ENCODE data around the gene DCXR. TPM values are rescaled to one million over a fixed set of nuclear protein-coding genes. Genes with fewer than 3 reads are reported as not detected.

Gene DCXR
- total RNA-seq, 1 donor from 2014 or later: 25.7 TPM

DNA sequence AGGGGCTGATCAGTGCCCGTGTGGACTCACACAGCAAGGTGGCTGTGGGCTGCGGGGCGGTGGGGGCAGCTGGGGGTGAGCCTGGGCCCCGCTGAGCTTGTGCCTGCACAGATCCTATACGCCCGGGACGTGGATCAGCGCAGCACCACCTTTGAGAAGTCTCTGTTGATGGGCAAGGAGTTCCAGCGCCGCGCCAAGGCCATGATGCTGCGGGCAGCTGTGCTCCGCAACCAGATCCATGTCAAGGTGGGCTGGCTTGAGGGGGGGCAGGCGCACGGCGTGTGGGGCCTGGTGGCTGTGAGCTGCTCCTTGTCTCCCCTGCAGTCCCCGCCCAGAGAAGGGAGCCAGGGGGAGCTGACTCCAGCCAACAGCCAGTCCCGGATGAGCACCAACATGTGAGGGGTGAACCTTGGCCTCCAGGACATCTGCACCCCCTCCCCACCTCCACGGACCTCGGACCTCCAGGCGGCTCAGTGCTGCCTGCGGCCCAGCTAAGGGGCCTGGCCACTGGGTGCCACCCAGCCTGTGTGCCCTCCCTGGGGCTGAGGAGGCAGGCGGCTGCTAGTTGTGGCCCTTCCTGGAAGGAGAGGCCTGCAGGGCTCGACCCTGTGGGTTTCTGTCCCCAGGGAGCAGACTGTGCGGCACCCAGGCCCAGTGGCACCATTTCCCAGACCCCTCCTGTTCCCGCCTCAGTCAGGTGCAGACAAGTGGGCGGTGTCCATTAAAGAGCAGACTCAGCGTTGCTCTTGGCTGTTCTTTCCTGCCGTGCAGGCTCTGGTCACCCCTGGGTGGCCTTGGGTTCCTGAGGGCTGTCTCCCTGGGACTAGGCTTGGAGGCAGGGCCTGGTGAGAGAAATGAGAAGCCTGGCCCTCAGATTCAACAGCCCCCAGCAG is 19.5 kb upstream of the DCXR start:
- no peak for FAIRE-seq
- no peak for DNase-seq (ENCODE audit: low spot score in 2 of 2)

DNA sequence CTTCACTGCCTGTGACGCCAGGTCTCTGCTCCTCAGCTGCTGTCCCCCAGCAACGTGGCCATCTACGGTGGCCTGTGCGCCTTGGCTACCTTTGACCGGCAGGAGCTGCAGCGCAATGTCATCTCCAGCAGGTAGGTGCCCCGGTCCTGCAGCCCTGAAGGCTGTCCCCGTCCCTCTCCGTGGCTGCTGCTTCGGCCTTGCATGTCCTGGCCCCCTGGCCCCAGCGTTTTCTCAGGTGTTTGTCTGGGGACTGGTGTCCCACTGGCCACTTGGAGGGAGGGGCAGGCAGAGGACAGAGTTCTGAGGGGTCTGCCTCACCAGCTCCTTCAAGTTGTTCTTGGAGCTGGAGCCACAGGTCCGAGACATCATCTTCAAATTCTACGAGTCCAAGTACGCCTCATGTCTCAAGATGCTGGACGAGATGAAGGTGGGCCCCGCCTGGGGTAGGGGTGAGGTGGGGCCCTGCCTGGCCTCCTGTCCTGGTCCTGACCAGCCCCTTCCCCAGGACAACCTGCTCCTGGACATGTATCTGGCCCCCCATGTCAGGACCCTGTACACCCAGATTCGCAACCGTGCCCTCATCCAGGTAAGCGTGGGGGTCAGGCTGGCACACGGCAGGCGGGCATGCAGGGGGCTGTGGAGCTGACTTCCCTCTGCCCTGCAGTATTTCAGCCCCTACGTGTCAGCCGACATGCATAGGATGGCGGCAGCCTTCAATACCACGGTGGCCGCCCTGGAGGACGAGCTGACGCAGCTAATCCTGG is 18.6 kb upstream of the DCXR start:
- no peak for DNase-seq (ENCODE audit: low spot score in 2 of 2)
- FAIRE-seq: no peak

DNA sequence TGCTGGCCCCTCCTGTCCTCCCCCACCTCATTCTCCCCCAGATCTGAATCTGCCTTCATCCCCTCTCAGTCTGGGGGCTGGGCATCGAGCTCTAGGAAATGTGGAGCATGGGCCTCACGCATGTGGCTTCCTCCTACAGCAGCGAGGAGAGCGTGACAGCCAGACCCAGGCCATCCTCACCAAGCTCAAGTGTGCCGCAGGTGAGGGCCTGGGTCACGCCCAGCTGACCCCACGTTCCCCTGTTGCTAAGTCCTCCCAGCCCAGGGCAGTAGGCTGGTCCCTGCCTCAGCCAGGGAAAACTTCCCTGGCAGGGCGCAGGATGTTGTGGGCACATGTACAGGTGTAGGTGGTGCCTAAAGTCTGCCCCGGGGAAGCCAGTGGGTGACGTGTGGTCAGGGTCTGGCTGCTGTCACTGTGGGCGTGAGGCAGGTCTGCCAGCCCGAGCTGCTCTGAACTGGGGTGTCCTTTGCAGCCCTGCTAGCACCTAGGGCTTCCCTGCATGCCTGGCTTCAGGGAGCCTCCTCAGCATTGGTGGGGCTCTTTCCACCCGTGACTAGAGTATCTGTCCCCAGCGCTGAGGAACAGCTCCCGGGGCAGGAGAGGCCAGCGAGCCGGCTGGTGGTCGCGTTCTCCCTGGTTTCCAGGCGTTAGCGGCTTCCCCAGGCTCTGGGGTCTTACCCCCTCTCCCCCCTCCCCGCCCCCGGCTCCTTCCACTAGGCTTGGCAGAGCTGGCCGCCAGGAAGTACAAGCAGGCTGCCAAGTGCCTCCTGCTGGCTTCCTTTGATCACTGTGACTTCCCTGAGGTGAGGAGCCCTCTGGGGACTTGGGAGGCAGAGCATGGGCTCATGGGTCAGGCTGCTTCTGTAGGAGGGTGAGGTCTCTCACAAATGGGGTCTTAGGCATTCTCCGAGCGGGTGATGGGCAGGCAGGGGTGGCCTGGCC is 17.8 kb upstream of the DCXR start:
- no peak for DNase-seq (ENCODE audit: low spot score in 2 of 2)
- FAIRE-seq: no peak

DNA sequence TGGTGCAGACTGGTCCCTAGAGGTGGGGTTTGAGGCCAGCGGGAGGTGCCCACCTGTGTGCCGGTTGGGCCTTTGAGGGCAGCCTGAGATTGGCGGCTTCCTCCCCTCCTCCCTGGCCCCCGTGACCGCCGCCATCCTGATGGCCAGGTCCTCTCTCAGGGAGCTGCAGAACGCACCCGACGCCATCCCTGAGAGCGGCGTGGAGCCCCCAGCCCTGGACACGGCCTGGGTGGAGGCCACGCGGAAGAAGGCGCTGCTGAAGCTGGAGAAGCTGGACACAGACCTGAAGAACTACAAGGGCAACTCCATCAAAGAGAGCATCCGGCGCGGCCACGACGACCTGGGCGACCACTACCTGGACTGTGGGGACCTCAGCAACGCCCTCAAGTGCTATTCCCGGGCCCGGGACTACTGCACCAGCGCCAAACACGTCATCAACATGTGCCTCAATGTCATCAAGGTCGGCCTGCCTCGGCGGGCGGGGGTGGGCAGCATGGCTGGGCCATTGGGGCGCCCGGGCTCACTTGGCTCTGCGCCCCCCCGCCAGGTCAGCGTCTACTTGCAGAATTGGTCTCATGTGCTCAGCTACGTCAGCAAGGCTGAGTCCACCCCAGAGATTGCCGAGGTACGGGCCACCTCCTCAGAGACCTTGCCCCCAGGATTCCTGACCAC is 17.0 kb upstream of the DCXR start:
- DNase-seq (ENCODE audit: low spot score in 2 of 2): no peak
- FAIRE-seq: no peak

DNA sequence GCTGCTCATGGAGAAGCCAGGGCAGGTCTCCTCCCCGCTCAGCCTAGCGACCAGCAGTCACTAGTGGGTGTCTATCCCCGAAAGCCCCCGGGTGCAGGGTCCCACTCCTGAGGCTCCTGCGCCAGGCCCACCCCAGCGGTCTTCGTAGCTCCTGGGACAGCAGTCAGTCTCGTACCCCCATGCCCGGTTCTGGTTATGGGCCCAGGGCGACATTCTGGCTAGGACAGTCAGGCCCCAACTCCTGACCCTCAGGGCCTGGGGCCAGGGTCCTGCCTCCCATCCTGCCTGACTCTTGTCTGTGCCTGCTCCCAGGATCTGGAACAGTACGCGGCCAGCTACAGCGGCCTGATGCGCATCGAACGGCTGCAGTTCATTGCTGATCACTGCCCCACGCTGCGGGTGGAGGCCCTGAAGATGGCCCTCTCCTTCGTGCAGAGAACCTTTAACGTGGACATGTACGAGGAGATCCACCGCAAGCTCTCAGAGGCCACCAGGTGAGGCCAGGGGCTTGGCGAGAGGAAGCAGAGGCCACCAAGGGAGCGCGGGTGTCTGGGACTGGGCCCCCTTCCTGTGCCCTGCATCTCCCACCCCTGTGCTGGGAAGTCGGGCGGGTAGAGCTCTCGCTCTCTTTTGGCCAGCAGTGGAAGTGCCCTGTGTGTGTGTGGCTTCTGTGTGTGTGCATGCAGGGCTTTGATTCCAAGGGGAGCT is 16.2 kb upstream of the DCXR start:
- FAIRE-seq: no peak
- DNase-seq (ENCODE audit: low spot score in 2 of 2): no peak

DNA sequence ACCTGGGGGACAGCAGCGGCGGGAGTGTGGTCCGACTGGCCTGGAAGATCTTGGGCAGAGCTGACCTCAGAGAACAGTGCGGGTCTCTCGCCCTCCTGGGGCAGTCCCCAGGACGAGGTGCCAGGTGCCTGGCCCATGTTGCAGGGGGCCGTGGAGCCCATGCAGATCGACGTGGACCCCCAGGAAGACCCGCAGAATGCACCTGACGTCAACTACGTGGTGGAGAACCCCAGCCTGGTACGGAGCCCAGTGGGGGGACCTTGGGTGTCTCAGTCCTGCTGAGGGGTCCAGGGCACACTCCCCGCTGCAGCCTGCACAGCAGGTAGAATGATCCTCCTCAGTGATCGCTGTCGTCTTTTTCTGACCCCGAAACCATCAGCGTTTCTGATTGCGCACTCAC is 15.6 kb upstream of the DCXR start:
- no peak for FAIRE-seq
- DNase-seq (ENCODE audit: low spot score in 2 of 2): no peak

DNA sequence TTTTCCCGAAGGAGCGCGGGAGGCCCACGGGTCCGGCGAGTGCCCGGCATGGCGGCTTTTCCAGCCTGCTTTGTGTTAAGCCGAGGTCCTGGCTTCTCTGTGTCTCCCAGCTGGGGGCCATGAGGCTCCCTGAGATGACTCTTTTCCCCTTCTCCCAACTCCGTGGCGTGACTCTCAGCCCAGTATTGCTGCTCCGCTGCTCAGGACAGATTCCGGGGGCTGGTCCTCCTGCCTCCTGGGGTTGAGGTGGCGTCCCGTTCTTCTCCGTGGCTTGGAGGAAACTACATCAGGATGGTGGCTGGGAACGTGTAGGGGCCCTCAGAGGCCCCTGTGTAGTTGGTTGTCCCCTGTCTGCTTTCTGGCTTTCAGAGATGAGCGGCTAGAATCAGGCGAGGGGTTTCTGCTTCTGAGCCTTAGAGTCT is 15.2 kb upstream of the DCXR start:
- FAIRE-seq (no peak), DNase-seq (ENCODE audit: low spot score in 2 of 2) (no peak)

DNA sequence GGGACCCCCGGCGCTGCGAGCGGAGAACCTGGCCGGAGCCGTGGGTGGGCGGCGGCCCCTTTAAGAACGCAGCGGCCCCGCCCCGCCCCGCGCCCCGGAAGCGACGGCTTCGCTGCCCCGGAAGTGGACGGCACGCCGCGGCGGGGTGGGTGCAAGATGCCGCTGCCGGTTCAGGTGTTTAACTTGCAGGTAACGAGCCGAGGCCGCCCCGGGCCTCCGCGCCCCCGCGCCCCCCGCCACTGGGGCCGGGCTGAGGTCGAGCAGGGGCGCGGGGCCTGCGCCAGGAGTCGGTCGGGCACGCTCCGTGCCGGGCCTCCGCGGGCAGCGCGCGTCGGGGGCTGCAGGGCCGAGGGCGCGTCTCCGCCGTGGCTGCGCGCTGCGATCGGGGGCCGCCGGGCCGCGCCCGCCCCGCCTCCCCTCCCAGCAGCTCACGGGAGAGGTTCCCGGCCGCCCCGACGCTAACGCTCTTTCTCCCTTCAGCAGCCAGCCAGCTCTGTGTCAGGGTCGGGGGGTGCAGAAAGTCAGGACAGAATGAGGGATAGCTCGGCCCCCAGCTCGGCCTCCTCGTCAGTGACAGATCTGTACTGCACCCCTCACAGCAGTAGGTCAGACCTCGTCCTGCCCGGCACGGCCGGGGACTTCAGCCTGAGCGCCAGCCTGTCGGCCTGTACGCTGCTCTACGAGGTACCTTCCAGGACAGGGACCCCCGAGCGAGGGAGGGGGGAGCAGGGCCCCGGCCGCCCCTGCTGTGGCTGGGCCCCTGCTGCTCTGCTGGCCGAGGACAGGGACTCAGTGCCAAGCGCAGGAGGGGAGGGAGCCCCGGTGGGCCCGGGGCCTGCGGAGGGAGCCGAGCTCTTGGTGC is 14.5 kb upstream of the DCXR start, which contains the start of the genes GPS1 and RFNG:
Gene GPS1 (plus strand): TSS at position 123 of the 862 bp plus-strand sequence. CDS start 34 bp downstream, at position 157.
Gene RFNG (minus strand): TSS at position 36 of the 862 bp plus-strand sequence. CDS start 45 bp downstream, outside the sequence.
- DNase-seq (ENCODE audit: low spot score in 2 of 2): peak; percentile 98 to 99
- no peak for FAIRE-seq

DNA sequence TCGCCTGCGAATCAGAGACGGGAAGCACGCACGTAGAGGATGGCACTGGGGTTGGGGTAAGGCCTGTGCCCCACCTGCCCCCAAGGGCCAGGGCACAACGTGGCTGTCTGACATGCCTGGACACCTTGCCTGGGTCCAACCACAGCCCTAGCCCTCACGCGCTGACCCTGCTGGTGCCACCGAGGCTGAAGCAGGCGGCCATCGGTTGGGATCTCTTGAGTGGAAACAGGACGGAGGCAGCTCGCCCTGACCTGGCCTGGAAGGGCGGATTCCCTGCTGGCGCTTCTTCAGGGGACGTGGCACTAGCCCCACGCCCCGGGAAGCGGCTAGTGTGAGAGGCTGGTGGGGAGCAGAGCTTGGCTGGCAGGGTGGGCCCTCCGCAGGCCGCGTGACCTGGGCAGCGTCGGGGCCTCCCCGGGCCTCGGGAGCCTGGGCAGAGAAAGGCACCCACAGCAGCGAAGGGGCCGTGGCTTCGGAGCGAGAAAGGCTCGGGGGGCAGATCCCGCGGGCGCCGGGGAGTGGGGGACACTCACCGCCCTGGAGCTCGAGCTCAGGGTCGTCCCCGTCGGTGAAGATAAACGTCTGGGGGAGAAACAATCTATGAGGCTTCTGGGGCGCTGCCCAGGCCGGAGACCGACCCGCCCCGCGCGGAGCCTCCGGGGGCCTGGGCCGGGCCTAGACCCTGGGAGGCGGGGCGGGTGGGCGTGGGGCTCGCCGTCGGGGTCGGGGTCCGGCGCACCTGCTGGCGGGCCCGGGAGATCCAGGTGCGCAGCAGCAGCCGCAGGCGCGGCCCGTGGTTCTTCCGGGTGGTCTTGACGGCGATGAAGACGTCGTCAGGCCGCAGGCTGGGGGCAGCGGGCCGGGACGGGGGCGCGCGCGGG is 13.5 kb upstream of the DCXR start:
- FAIRE-seq: no peak
- peak in 1 of 2 donors; percentile 53 for DNase-seq (ENCODE audit: low spot score in 2 of 2)

DNA sequence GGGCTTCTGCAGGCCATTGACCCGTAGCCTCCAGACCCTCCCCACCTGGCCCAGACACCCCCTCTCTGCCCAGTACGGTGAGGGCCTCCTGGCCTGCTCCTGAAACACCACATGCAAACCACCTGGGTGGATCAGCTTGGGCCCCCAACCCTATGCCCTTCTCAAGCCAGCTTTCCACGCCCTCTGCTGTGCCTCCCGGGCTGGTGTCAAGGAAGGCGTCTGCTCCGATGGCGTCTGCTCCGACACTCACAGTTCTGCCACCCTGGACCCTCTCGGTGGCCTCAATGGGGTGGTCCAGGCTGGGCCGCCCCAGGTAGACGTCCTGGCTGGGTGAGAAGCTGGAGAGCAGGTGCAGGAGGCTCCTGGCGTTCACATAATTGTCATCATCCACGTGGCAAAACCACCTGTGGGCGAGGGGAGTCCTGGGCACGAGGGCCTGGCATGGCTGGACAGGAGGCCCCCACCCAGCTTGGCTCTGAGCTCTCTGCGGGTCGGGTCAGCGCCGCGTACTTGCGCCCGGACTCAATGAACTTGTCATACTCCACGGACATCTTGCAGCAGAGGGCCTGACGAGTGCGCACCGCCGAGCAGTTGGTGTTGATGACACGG is 12.8 kb upstream of the DCXR start:
- DNase-seq (ENCODE audit: low spot score in 2 of 2) (no peak), FAIRE-seq (no peak)

DNA sequence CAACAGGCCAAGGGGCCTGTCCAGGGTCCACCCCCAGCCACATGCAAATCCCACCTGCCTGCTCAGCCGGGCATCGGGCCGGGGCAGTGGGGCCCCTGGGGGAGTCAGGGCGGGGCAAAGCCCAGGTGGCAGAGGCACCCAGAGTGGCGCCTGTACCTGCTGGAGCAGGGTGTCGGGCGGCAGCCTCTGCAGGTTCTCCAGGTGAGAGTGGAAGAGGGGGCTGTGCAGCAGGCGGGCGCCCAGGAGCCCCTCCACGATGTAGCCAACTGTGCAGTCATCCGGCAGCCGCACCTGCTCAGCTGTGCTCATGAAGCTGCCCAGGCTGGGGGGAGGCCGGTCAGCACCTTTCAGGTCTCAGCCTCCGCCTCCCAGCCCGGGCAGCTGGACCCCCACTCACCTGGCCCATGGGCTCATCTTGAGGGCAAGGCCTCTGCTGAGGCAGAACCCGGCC is 12.0 kb upstream of the DCXR start:
- no peak for DNase-seq (ENCODE audit: low spot score in 2 of 2)
- FAIRE-seq: no peak

DNA sequence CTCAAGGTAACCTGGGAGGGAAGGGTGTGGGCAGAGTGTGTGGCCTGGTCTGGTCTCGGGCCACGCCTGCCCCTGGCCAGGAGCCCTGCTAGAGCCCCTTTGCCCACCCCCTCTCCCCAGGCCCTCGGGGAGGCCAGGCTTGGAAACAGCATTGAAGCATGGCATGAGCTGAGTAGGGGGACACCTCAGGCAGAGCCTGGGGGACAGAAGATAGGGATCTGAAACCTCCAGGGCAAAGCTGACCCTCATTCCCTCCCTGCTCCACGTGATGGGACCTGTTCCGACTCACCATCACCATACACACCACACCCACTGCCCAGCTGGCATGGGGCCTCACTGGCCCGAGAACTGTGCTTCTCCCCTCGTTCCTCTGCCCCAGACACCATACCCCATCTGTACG is 11.6 kb upstream of the DCXR start:
- no peak for DNase-seq (ENCODE audit: low spot score in 2 of 2)
- FAIRE-seq: no peak

DNA sequence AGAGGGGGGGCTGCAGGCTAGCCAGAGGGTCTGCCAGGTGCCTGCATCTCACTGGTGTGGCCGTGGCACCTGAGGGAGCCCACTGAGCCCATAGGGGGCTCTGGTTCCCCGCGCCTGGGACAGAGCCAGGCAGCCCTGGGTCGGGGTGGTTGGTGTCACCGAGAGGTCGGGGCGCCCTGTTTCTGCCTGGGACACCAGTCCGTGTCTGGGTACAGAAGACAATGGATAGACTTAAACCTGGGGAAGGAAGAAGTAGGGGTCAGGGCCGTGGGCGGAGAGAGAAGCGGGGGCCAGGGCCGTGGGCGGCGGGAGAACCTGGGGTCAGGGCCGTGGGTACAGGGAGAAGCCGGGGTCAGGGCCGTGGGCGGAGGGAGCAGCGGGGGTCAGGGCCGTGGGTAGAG is 11.1 kb upstream of the DCXR start:
- no peak for FAIRE-seq
- no peak for DNase-seq (ENCODE audit: low spot score in 2 of 2)

DNA sequence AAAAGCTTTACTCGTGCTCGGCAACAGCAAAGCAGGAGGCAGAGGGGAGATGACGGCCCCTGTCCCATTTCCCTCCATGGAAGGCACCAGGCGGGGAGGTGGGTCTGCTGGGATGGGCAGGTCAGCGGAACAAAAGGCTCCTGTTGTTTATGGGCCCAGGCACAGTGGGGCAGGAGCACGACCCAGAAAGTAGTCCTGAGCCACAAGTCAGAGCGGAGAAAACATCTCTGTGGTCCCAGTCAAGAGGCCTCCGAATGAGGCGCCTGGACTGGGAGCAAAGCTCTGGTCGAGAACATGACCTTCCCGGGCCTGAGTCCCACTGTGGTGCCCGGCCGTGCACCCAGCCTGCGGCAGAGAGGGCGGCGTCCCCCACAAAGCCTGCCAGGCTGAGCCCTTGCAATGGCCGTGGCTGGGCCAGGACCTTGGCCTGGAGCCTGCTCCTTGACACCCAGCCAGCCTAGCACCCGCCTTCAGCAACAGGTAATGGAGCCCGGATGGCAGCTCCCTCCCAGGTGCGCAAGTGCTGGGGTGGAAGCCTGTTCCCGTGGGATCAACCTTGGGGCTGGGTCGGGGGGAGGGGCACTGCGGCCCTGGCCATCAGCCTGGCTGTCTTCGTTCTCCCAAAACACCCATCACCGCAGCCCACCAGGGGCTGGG is 10.5 kb upstream of the DCXR start:
- DNase-seq (ENCODE audit: low spot score in 2 of 2) (no peak), FAIRE-seq (no peak)

DNA sequence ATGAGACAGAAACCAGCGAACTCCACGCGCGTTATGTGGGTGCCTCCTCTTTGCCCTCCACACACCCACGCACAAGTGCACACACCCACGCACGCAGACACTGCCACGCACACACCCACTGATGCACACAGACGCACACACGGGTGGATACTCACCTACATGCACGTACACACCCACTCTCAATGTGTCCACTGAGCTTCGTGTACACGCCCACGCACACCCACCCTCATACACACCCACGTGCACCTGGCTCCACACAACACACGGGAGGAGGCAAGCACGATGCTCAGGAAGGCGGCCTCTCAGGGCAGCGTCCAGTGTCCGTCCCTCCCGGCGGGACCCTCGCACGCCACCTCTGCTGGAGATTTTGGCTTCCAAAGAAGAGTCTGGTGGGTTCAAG is 9.9 kb upstream of the DCXR start:
- no peak for FAIRE-seq
- DNase-seq (ENCODE audit: low spot score in 2 of 2): no peak

DNA sequence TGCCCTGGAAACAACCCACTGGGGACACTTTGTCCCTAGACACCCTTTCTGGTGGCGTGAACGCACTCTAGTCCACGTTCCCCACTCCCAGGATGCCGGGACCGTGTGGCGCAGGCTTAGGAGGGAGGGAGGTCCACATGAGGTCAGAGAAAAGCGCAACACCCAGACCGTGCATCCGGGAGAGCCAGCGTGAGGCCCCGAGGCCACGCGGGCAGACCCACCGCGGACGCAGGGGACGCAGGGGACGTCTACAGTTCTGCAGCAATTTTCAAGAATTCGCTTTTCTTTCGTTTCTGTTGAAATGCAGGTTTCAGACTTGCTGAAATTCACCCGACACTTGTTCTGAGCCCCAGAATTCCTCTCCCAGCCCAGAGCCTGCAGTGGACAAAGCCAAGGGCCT is 9.4 kb upstream of the DCXR start:
- DNase-seq (ENCODE audit: low spot score in 2 of 2): no peak
- FAIRE-seq: no peak
